Uterus (tissue), 2 donors: ENCODE data around the gene CAPS.

Source experiments
- CTCF ChIP-seq, 4 experiments: fragments of 200-600 bp in 2 of 4; fragments of 450-650 bp in 2 of 4; sonication (generic) in 2 of 4; IDR thresholded peaks; one replicate each; pipeline ENCODE4 v1.5.1; 2016 to 2019; ENCODE audit warnings: antibody characterized with exemption in 4 of 4, mild to moderate bottlenecking in 2 of 4, moderate library complexity in 1 of 4
- POLR2A ChIP-seq, 2 donors: fragments of 450-650 bp; IDR thresholded peaks; one replicate each; pipeline ENCODE4 v1.6.1; 2016; ENCODE audit warnings: antibody characterized with exemption in 2 of 2, mild to moderate bottlenecking in 1 of 2, moderate library complexity in 1 of 2

- no peak for TF ChIP-seq CTCF (IDR thresholded peaks at IDR 0.05)
- no peak for TF ChIP-seq POLR2A (IDR thresholded peaks at IDR 0.05)
Observed at GRCh38 chr19:5895890-5896289, 18.2 kb upstream of the CAPS start.
